Vagina (tissue), 2 donors: ENCODE measurements around the gene DPP10. TPM values are rescaled to one million over a fixed set of nuclear protein-coding genes. Genes with fewer than 3 reads are reported as not detected.
"Not testable (repeated sequence)": the region's sequence is repeated elsewhere in the genome, so short reads cannot be mapped to it uniquely, and the experiment has no call there.

Experiments
- DNase-seq, 2 donors: peaks; one replicate each; pipeline ENCODE4 v3.0.0-alpha.2; 2017; ENCODE audit errors: extremely low spot score in 2 of 2
- H3K27ac ChIP-seq: fragments of 200-600 bp; sonication (generic); one replicate; pipeline ENCODE4 v1.5.1; 2019
- H3K27me3 ChIP-seq: fragments of 200-600 bp; sonication (generic); one replicate; pipeline ENCODE4 v1.5.1; 2019
- H3K36me3 ChIP-seq, 2 donors: fragments of 200-600 bp; sonication (generic); one replicate each; pipeline ENCODE4 v1.5.1; 2017 to 2019
- H3K4me1 ChIP-seq: fragments of 200-600 bp; sonication (generic); one replicate; pipeline ENCODE4 v1.5.1; 2019
- H3K4me3 ChIP-seq, 2 donors: fragments of 200-600 bp; sonication (generic); 1 replicate in 1 of 2; 2 replicates in 1 of 2; pipeline ENCODE4 v1.5.1; 2016 to 2019
- H3K9me3 ChIP-seq: fragments of 200-600 bp; sonication (generic); one replicate; pipeline ENCODE4 v1.5.1; 2019
- CTCF ChIP-seq, 3 experiments: fragments of 450-650 bp in 2 of 3; fragments of 200-600 bp in 1 of 3; sonication (generic) in 1 of 3; IDR thresholded peaks; one replicate each; pipeline ENCODE4 v1.5.1; 2017 to 2019; ENCODE audit warnings: antibody characterized with exemption in 3 of 3, mild to moderate bottlenecking in 2 of 3, moderate library complexity in 2 of 3
- POLR2A ChIP-seq, 2 donors: fragments of 450-650 bp; IDR thresholded peaks; one replicate each; pipeline ENCODE4 v1.6.1; 2017; ENCODE audit warnings: antibody characterized with exemption in 2 of 2, mild to moderate bottlenecking in 2 of 2, moderate library complexity in 2 of 2
- POLR2AphosphoS5 ChIP-seq, 2 donors: sonication (generic); formaldehyde crosslinking; IDR thresholded peaks; one replicate each; pipeline ENCODE4 v1.9.0; 2017; ENCODE audit warnings: antibody characterized with exemption in 2 of 2, mild to moderate bottlenecking in 2 of 2, low read depth in 1 of 2; ENCODE audit not compliant: insufficient read depth in 1 of 2
- intact Hi-C: fragments of 100-400 bp; cut with DNase I; formaldehyde crosslinking; loops from one replicate; pipeline ENCODE4 v1.15.1; 2023
- total RNA-seq: library from RNA; depleted of rRNA; stranded (reverse); fragments of >200 nt; gene quantifications from one replicate; pipeline ENCODE4 v1.2.3, GENCODE V29; 2016

Gene DPP10
- total RNA-seq, 1 donor from 2014 or later = not detected

GRCh38 chr2:114518738-114519137, 76.3 kb downstream of the DPP10 start:
- H3K27ac ChIP-seq = no peak overlapping the region
- no peaks in the 10 kb centered on the region for H3K36me3 ChIP-seq
- no peaks in the 10 kb centered on the region for H3K27me3 ChIP-seq
- no peak overlapping the region for H3K4me3 ChIP-seq
- no peak for DNase-seq
- intact Hi-C loops = no loop called here
- no peaks in the 10 kb centered on the region for H3K9me3 ChIP-seq
- H3K4me1 ChIP-seq = no peaks in the 10 kb centered on the region
- TF ChIP-seq CTCF (IDR thresholded peaks at IDR 0.05) = no peak
- TF ChIP-seq POLR2A (IDR thresholded peaks at IDR 0.05) = no peak
- no peak for TF ChIP-seq POLR2AphosphoS5 (IDR thresholded peaks at IDR 0.05; ENCODE audit: insufficient read depth in 1 of 2, low read depth in 1 of 2)

- H3K4me3 ChIP-seq, H3K9me3 ChIP-seq, H3K27me3 ChIP-seq, DNase-seq, H3K4me1 ChIP-seq, H3K36me3 ChIP-seq, intact Hi-C loops, H3K27ac ChIP-seq: not testable (repeated sequence)
Observed at GRCh38 chr2:114522612-114523011, 80.2 kb downstream of the DPP10 start.

- intact Hi-C loops = no loop called here
- Histone ChIP-seq H3K27ac (no peak overlapping the region), H3K27me3 (no peaks in the 10 kb centered on the region), H3K4me3 (no peak overlapping the region), H3K36me3 (no peaks in the 10 kb centered on the region), H3K4me1 (no peaks in the 10 kb centered on the region), H3K9me3 (no peaks in the 10 kb centered on the region)
- DNase-seq = no peak
- TF ChIP-seq CTCF (IDR thresholded peaks at IDR 0.05) = no peak
- no peak for TF ChIP-seq POLR2AphosphoS5 (IDR thresholded peaks at IDR 0.05; ENCODE audit: insufficient read depth in 1 of 2, low read depth in 1 of 2)
- TF ChIP-seq POLR2A (IDR thresholded peaks at IDR 0.05) = no peak
Observed at GRCh38 chr2:114525955-114526354, 83.5 kb downstream of the DPP10 start.

GRCh38 chr2:114526841-114527240, 84.4 kb downstream of the DPP10 start:
- no peak for DNase-seq
- Histone ChIP-seq H3K36me3 (no peaks in the 10 kb centered on the region), H3K27ac (no peak overlapping the region), H3K4me3 (no peak overlapping the region), H3K27me3 (no peaks in the 10 kb centered on the region), H3K4me1 (no peaks in the 10 kb centered on the region), H3K9me3 (no peaks in the 10 kb centered on the region)
- TF ChIP-seq POLR2A (IDR thresholded peaks at IDR 0.05) (no peak), POLR2AphosphoS5 (IDR thresholded peaks at IDR 0.05; ENCODE audit: insufficient read depth in 1 of 2, low read depth in 1 of 2) (no peak), CTCF (IDR thresholded peaks at IDR 0.05) (no peak)
- intact Hi-C loops = no loop called here

GRCh38 chr2:114527330-114527983, 85.0 kb downstream of the DPP10 start:
- no peak overlapping the region for H3K27ac ChIP-seq
- no peak for DNase-seq
- no peaks in the 10 kb centered on the region for H3K27me3 ChIP-seq
- no peak for TF ChIP-seq POLR2AphosphoS5 (IDR thresholded peaks at IDR 0.05; ENCODE audit: insufficient read depth in 1 of 2, low read depth in 1 of 2)
- TF ChIP-seq POLR2A (IDR thresholded peaks at IDR 0.05) = no peak
- TF ChIP-seq CTCF (IDR thresholded peaks at IDR 0.05) = no peak
- no peaks in the 10 kb centered on the region for H3K4me1 ChIP-seq
- H3K4me3 ChIP-seq = no peak overlapping the region
- intact Hi-C loops = no loop called here
- no peaks in the 10 kb centered on the region for H3K9me3 ChIP-seq
- no peaks in the 10 kb centered on the region for H3K36me3 ChIP-seq
